HG03159 (cell line): ENCODE results near the gene ABCA2.
"Not testable (repeated sequence)": the region's sequence is repeated elsewhere in the genome, so short reads cannot be mapped to it uniquely, and the experiment has no call there.

Experiments
- ATAC-seq: cut with Tn5 transposase; IDR thresholded peaks from one replicate; pipeline ENCODE4 v1.9.1; 2021; ENCODE audit warnings: mild to moderate bottlenecking, moderate library complexity; ENCODE audit not compliant: unreplicated experiment

Gene ABCA2

GRCh38 chr9:137048655-137049543, 20.9 kb upstream of the ABCA2 start:
- no peak for ATAC-seq

- no peak for ATAC-seq
Observed at GRCh38 chr9:137046088-137046787, 18.2 kb upstream of the ABCA2 start, which contains the start of gene NPDC1. NPDC1 (minus strand) TSS chr9:137046177; CDS start chr9:137045989, 188 bp downstream.

GRCh38 chr9:137045294-137046087, 17.5 kb upstream of the ABCA2 start:
- ATAC-seq = no peak

GRCh38 chr9:137044502-137045177, 16.6 kb upstream of the ABCA2 start:
- no peak for ATAC-seq

GRCh38 chr9:137044037-137044436, 16.0 kb upstream of the ABCA2 start:
- ATAC-seq = no peak

GRCh38 chr9:137042751-137043727, 15.0 kb upstream of the ABCA2 start:
- no peak for ATAC-seq

GRCh38 chr9:137041124-137041523, 13.1 kb upstream of the ABCA2 start:
- ATAC-seq = no peak

GRCh38 chr9:137040568-137040967, 12.5 kb upstream of the ABCA2 start:
- ATAC-seq = no peak

GRCh38 chr9:137039611-137040366, 11.8 kb upstream of the ABCA2 start:
- no peak for ATAC-seq

GRCh38 chr9:137038916-137039315, 10.9 kb upstream of the ABCA2 start:
- no peak for ATAC-seq

- no peak for ATAC-seq
Observed at GRCh38 chr9:137037483-137037882, 9.4 kb upstream of the ABCA2 start.

GRCh38 chr9:137037035-137037434, 9.0 kb upstream of the ABCA2 start:
- ATAC-seq = no peak

- ATAC-seq = no peak
Observed at GRCh38 chr9:137035937-137036336, 7.9 kb upstream of the ABCA2 start.

- no peak for ATAC-seq
Observed at GRCh38 chr9:137035507-137035834, 7.4 kb upstream of the ABCA2 start.

GRCh38 chr9:137034709-137035506, 6.9 kb upstream of the ABCA2 start:
- ATAC-seq = peak; percentile 43

- ATAC-seq = no peak
Observed at GRCh38 chr9:137034039-137034708, 6.1 kb upstream of the ABCA2 start.

GRCh38 chr9:137033481-137033880, 5.4 kb upstream of the ABCA2 start:
- not testable (repeated sequence) for ATAC-seq

- ATAC-seq = no peak
Observed at GRCh38 chr9:137032858-137033257, 4.8 kb upstream of the ABCA2 start.
